Lower lobe of right lung (tissue), 2 donors: ENCODE measurements around the gene PPOX. TPM values are rescaled to one million over a fixed set of nuclear protein-coding genes. Genes with fewer than 3 reads are reported as not detected.

ENCODE experiments used
- ATAC-seq, 2 donors: fragments of 200-7000 bp; cut with Tn5 transposase; one replicate each; pipeline ENCODE4 v1.9.1; 2020 to 2022; ENCODE audit warnings: mild to moderate bottlenecking in 2 of 2, moderate library complexity in 2 of 2
- DNase-seq: peaks from one replicate; pipeline ENCODE4 v3.0.0-alpha.2; 2020
- H3K27ac ChIP-seq: fragments of 200-600 bp; one replicate; pipeline ENCODE4 v1.8.0; 2022
- H3K27me3 ChIP-seq: fragments of 200-600 bp; one replicate; pipeline ENCODE4 v1.8.0; 2022; ENCODE audit warnings: low read depth
- H3K36me3 ChIP-seq: fragments of 200-600 bp; one replicate; pipeline ENCODE4 v1.8.0; 2022; ENCODE audit warnings: mild to moderate bottlenecking
- H3K4me1 ChIP-seq: fragments of 200-600 bp; one replicate; pipeline ENCODE4 v1.8.0; 2022
- H3K4me3 ChIP-seq: fragments of 200-600 bp; one replicate; pipeline ENCODE4 v1.8.0; 2022; ENCODE audit warnings: mild to moderate bottlenecking
- H3K9me3 ChIP-seq: fragments of 200-600 bp; one replicate; pipeline ENCODE4 v1.8.0; 2022
- intact Hi-C: fragments of 100-400 bp; cut with DNase I; formaldehyde crosslinking; loops from one replicate; pipeline ENCODE4 v1.11.0; 2022
- total RNA-seq: library from RNA; stranded (reverse); fragmentation: NEBNext Ultra II Directional; extraction: Animal tissue kit (Norgen Biotek cat#: 25700); gene quantifications from one replicate; pipeline ENCODE4 v1.2.1, GENCODE V29; 2021
- TF ChIP-seq, protein P1 (sequence below): fragments of 200-600 bp; IDR thresholded peaks from one replicate; pipeline ENCODE4 v1.8.0; 2022; ENCODE audit warnings: antibody characterized with exemption, mild to moderate bottlenecking
- donor health status: DM: no; HTN: yes; CAD: no; lungs with severe emphysema.

Gene PPOX
- total RNA-seq, 1 donor from 2014 or later = 24.1 TPM

DNA sequence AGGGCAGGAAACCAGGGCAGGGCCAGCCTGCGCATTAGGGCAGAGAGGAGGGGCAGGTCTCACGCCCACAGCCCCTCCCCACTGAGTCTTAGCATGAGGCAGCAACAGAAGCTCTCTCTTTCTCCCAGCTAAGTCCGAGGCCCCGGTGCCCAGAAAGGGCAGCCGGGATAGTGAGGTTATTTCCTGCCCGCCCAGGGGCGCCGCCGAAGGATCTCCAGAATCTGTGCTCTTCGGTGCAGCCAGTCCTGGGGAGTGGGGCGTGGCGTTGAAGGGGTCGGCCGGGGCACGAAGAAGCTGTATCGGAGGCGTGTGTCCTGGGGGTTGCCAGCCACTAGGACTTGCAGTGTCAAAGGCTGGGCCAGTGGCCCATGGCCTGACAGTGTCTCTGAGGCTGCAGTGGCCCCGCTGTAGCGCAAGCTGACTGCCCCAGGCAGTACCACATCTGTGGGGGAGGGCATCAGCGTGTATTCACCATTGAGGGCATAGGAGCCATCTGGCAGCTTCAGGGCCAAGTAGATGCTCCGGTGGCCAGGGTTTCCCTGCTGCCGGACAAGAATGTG lies 24.8 kb downstream of the PPOX start:
- Histone ChIP-seq H3K4me3 (no peak overlapping the region), H3K4me1 (peaks cover 45% of the 10 kb centered on the region), H3K36me3 (peaks cover 7% of the 10 kb centered on the region), H3K27me3 (no peaks in the 10 kb centered on the region), H3K27ac (no peak overlapping the region), H3K9me3 (no peaks in the 10 kb centered on the region)
- TF ChIP-seq, protein P1, sequence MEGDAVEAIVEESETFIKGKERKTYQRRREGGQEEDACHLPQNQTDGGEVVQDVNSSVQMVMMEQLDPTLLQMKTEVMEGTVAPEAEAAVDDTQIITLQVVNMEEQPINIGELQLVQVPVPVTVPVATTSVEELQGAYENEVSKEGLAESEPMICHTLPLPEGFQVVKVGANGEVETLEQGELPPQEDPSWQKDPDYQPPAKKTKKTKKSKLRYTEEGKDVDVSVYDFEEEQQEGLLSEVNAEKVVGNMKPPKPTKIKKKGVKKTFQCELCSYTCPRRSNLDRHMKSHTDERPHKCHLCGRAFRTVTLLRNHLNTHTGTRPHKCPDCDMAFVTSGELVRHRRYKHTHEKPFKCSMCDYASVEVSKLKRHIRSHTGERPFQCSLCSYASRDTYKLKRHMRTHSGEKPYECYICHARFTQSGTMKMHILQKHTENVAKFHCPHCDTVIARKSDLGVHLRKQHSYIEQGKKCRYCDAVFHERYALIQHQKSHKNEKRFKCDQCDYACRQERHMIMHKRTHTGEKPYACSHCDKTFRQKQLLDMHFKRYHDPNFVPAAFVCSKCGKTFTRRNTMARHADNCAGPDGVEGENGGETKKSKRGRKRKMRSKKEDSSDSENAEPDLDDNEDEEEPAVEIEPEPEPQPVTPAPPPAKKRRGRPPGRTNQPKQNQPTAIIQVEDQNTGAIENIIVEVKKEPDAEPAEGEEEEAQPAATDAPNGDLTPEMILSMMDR = no peak
- DNase-seq (no peak), ATAC-seq (no peak)
- intact Hi-C loops = no loop called here

DNA sequence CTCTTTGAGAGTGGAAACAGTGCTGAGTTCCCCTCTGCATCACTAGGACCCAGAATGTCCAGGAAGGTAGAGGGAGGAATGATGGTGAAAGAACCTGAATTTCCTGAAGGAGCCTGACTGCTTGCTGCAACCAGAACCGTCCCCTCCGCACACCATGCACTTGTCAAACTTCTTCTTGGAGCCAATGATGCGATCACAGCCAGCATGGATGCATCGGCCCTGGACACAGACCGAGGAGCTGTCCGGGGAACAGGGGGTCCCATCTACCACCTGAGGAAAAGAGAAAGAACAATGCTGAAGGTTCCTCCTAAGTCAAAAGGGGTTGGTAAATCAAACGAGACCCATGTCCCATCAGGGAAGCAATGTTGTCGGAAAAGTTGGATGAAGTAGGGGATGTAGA lies 25.7 kb downstream of the PPOX start:
- no peaks in the 10 kb centered on the region for H3K9me3 ChIP-seq
- no peak overlapping the region for H3K4me3 ChIP-seq
- DNase-seq = no peak
- ATAC-seq = no peak
- H3K4me1 ChIP-seq = peaks cover 45% of the 10 kb centered on the region
- TF ChIP-seq, protein P1 = no peak
- no peak overlapping the region for H3K27ac ChIP-seq
- no peaks in the 10 kb centered on the region for H3K27me3 ChIP-seq
- H3K36me3 ChIP-seq = peaks cover 7% of the 10 kb centered on the region
- intact Hi-C loops = no loop called here

DNA sequence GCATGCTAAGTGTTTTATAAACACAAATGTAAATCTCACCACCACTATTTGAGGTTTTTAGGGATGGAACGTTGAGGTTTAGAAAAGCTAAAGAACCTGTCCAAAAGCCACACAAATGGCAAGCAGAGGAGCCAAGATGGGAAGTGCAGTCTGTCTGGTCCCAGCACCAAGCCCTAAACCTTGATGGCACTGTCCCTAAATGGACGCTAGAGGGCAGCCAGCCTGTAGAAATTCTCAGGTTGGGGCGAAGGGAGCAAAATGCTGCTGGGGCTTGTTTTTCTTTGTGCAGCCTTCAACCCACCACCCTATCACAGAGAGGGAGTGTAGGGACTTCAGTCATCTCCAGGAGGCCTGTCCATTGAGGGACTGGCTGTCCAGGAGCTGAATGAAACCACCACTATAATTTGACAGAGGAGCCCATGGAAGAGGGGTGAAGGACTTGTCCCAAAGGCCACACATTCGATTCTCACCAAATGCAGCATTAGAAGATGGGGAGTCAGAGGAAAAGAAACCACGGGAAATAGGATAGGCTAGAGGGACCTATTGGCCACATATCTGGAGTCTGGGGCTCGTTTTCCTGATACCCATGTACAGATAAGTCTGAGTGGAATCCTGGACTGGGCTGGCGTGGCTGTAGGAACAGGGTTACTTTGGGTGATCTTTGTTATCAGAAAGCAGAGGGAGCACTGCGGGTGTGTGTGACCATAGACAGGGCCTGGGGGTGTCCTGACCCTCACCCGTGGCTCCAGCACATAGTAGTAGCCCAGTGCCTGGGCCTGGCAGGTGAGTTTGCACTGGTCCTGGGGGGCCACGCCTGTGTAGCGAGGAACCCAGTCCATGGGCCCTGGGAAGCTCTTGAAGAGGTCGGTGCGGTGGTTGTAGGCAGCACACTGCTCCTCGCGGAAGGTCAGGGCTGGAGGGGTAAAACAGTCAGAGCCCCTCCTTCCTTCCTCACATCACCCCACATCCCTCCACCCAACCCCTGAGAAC lies 26.5 kb downstream of the PPOX start:
- Histone ChIP-seq H3K4me3 (no peak overlapping the region), H3K9me3 (no peaks in the 10 kb centered on the region), H3K36me3 (peaks cover 7% of the 10 kb centered on the region), H3K27ac (no peak overlapping the region), H3K4me1 (peaks cover 50% of the 10 kb centered on the region), H3K27me3 (no peaks in the 10 kb centered on the region)
- DNase-seq (no peak), ATAC-seq (peak; percentile 77 to 78)
- intact Hi-C loops = no loop called here
- TF ChIP-seq, protein P1 = peak; percentile 93

DNA sequence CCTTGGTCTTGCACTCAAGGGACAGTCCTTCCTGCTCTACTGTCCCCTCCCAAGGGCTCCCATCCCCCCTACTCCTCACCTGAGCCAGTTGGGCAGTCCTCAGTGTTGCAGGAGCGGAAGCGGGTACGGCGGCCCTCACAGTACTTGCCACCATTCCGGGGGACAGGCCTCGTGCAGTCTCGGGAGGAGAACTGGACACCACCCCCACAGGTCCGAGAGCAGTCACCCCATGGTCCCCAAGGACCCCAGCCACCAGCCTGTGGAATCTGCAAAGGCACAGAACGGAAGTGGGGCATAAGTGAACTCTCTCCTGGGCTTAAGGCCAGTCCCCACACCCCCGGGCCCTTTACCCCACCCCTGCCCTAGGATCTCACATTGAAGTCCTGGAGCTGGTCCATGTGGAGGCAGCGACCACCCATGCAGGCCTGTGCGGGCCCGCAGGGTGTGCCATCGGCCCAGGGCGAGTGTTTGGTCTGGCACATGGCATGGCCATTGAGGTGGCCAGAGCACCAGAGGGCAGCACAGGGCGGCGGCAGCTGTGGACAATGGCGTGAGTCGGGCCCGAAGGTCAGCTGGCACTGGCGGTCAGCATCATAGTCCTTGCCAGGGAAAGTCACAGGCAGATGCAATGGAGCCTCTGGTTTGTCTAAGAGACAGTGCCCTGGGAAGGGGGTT lies 27.5 kb downstream of the PPOX start:
- no peak for DNase-seq
- peak in 1 of 2 donors; percentile 2 for ATAC-seq
- intact Hi-C loops = no loop called here
- no peaks in the 10 kb centered on the region for H3K9me3 ChIP-seq
- no peak overlapping the region for H3K4me3 ChIP-seq
- no peak overlapping the region for H3K27ac ChIP-seq
- TF ChIP-seq, protein P1 = peak; percentile 12
- H3K36me3 ChIP-seq = peaks cover 7% of the 10 kb centered on the region
- peaks cover 59% of the 10 kb centered on the region for H3K4me1 ChIP-seq
- H3K27me3 ChIP-seq = no peaks in the 10 kb centered on the region

DNA sequence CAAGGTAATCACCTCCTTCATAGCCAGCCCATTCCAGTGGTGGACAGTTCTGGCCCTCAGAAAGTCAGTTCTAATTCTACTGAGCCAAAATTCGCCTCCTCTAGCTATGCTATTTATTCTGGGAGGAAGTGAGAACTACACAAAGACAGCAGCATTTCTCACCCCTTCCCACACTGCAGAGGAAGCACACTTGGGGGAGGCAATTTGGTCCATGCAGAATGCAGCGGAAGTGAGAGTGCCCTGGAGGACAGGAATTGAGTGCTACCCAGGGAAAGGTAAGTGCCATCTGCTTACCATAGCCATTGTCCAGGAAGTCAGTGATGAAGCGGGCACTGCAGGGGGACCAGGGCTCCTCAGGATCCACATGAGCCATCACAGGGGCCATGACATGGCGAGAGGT lies 28.9 kb downstream of the PPOX start:
- TF ChIP-seq, protein P1 = no peak
- Histone ChIP-seq H3K27me3 (no peaks in the 10 kb centered on the region), H3K27ac (no peak overlapping the region), H3K9me3 (no peaks in the 10 kb centered on the region), H3K4me1 (peaks cover 74% of the 10 kb centered on the region), H3K4me3 (no peak overlapping the region), H3K36me3 (peaks cover 7% of the 10 kb centered on the region)
- ATAC-seq (no peak), DNase-seq (no peak)
- intact Hi-C loops = no loop called here
